NT2/D1 (cell line): Measurements from ENCODE around the gene KLRG1.

Experiments
- YY1 ChIP-seq: IDR thresholded peaks from 2 replicates; pipeline ENCODE4 v1.6.1; 2011; ENCODE audit not compliant: insufficient read length, insufficient read depth
- ZNF274 ChIP-seq: IDR thresholded peaks from 2 replicates; pipeline ENCODE4 v1.6.1; 2011; ENCODE audit warnings: mild to moderate bottlenecking, low read depth, low read length

GRCh38 chr12:8960176-8960575, 29.2 kb upstream of the KLRG1 start:
- TF ChIP-seq ZNF274 (no peak), YY1 (no peak)
